ENCODE results near the gene BTN3A1. TPM values are rescaled to one million over a fixed set of nuclear protein-coding genes. Genes with fewer than 3 reads are reported as not detected.
A peak's percentile ranks its signal among the peaks of the same experiment; 100 is the strongest.

The BTN3A1 gene
- total RNA-seq, 1 donor from 2014 or later = 52.2 TPM

DNA sequence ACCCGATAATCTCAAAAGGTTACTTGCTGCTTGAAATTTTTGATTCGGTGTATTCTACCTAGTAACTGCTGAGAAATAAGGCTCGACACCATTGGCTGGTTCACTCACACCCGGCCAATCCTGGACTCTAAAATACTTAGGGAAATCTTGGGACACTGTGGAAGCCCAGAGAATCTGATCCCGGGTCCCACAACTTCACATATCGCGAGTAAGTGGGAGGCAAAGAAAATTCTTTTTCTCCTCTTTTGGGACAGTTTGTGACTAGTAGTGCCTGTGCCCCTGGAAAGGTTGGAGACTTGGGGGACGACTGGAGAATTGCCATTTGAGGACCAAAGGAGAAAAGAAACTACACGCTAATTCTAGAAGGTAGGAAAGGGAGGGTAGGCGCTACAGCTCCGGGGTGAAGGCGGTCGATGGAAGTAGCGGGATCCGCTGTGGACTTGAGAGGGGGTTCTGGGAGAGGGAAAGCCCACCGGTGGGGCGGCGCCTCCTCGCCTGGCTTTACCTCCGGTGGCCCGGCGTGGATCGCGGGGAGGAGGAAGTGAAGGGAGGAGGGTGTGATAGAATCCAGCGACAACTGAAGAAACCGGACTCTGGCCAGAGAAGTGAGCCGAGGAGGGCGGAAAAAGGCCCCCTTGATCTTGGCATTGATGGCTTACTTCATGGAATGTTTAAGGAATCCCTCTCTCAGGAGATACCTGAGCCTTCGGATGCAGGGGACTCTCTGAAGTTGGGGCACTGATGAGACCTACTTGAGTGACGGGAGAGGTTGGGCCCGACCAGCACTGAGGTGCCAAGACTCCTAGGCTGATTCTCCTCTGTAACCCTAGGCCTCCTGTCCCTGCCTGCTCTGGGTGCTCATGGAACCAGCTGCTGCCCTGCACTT, 19.4 kb downstream of the BTN3A1 start:
- TF ChIP-seq, protein P1, sequence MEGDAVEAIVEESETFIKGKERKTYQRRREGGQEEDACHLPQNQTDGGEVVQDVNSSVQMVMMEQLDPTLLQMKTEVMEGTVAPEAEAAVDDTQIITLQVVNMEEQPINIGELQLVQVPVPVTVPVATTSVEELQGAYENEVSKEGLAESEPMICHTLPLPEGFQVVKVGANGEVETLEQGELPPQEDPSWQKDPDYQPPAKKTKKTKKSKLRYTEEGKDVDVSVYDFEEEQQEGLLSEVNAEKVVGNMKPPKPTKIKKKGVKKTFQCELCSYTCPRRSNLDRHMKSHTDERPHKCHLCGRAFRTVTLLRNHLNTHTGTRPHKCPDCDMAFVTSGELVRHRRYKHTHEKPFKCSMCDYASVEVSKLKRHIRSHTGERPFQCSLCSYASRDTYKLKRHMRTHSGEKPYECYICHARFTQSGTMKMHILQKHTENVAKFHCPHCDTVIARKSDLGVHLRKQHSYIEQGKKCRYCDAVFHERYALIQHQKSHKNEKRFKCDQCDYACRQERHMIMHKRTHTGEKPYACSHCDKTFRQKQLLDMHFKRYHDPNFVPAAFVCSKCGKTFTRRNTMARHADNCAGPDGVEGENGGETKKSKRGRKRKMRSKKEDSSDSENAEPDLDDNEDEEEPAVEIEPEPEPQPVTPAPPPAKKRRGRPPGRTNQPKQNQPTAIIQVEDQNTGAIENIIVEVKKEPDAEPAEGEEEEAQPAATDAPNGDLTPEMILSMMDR (IDR thresholded peaks at IDR 0.05) = no peak
- Histone ChIP-seq H3K4me1 (peaks cover 12% of the 10 kb centered on the region), H3K4me3 (peak overlapping the region; percentile 95), H3K9me3 (no peaks in the 10 kb centered on the region), H3K36me3 (no peaks in the 10 kb centered on the region), H3K27me3 (no peaks in the 10 kb centered on the region), H3K27ac (peak overlapping the region; percentile 92)
- ATAC-seq = peak; percentile 98
- intact Hi-C loops (cut with DNase I) = no loop called here
- DNase-seq = peak; percentile 77

DNA sequence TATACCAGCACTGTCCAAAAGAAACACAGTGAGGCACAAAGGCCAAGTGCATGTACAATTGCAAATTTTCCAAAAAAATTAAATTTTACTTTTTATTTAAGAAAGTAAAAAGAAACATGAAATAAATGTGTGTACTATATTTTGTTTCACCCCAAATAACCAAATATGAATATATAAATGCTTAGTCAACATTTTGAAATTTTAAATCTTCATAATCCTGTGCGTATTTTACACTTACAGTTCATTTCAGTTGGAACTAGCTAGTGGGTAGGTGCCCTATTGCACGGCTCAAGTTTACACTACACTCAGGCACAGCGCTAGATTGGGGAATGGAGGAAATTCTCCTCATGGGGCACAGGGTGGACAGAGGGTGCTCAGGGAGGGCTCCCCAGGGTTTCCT, 20.3 kb downstream of the BTN3A1 start:
- Histone ChIP-seq H3K9me3 (no peaks in the 10 kb centered on the region), H3K4me3 (peak overlapping the region; percentile 95), H3K36me3 (no peaks in the 10 kb centered on the region), H3K27me3 (no peaks in the 10 kb centered on the region), H3K27ac (no peak overlapping the region), H3K4me1 (peaks cover 12% of the 10 kb centered on the region)
- ATAC-seq (no peak), DNase-seq (no peak)
- TF ChIP-seq, protein P1 (IDR thresholded peaks at IDR 0.05) = no peak
- intact Hi-C loops (cut with DNase I) = no loop called here

DNA sequence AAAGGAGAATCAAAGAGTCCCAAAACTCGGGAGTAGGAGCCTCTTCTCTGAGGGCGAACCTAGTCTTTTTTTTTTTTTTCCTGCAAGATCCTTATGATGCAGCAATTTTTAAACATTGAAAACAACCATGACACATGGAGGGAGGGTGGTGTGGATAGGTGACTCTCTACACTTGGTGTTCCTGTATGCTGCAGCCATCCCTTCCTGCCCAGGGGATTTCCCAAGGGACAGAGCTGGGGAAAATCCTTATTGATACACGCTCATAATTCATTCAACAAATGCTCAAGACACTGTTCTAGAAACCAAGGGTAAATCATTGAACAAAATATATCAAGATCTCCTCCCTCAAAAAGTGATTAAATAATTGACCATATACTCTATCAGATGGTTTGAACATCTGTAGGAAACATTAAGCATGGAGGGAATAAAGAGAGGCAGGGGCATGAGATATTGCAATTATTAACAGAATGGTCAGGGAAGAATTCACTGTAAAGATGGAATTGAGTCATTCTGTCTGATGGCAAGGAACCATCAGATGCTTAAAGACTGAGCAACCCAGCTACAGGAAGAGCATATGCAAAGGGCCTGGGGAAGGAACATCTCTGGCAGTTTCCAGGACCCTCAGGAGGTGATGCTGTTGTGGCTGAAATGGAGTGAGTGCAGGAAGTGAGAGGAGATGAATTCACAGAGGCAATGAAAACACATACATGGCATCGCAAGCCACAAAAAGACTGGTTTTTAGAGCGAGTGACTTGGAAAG, 24.8 kb downstream of the BTN3A1 start:
- Histone ChIP-seq H3K9me3 (no peaks in the 10 kb centered on the region), H3K4me3 (no peak overlapping the region), H3K27me3 (no peaks in the 10 kb centered on the region), H3K27ac (no peak overlapping the region), H3K4me1 (peaks cover 6% of the 10 kb centered on the region), H3K36me3 (peaks cover 15% of the 10 kb centered on the region)
- ATAC-seq = no peak
- TF ChIP-seq, protein P1 (IDR thresholded peaks at IDR 0.05) = no peak
- intact Hi-C loops (cut with DNase I) = no loop called here
- DNase-seq = no peak

DNA sequence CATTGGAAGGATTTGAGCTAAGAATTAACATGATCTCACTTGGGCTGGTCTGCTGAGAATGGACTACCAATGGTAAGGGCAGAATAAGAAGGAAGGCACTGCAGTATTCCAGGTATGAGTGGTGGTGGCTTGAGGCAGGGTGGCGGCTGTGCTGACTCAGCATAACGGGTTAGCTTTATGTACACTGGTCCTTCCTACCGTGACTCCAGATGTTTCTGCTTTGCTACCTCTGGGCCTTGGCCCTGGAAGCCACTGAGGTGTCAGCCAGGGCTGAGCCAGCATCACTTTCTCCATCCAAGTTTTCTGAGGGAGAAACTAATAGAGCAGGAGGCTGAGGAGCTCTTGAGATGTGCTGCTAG, 25.4 kb downstream of the BTN3A1 start:
- intact Hi-C loops (cut with DNase I) = no loop called here
- H3K4me3 ChIP-seq = no peak overlapping the region
- no peak for ATAC-seq
- H3K27ac ChIP-seq = no peak overlapping the region
- H3K9me3 ChIP-seq = no peaks in the 10 kb centered on the region
- no peak for DNase-seq
- TF ChIP-seq, protein P1 (IDR thresholded peaks at IDR 0.05) = no peak
- peaks cover 15% of the 10 kb centered on the region for H3K36me3 ChIP-seq
- H3K27me3 ChIP-seq = no peaks in the 10 kb centered on the region
- H3K4me1 ChIP-seq = peaks cover 2% of the 10 kb centered on the region

DNA sequence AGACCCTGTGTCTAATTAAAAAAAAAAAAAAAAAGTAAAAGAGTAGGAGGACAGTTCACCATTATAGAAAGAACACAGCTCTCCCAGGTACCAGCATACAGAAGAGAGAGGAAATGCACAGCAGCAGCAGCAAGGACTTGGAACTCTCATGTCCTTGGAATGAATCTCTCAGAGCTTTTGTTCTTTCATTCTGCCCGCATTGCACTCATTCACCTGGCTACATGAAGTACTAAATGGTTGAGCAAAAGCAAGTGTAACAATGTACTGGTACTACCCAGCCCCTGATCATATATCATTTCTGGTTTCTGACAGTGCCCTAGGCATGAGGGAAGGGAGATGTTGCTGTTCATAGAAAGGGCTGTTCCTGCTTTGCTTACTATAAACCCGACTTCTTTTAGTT, 26.1 kb downstream of the BTN3A1 start:
- TF ChIP-seq, protein P1 (IDR thresholded peaks at IDR 0.05) = no peak
- Histone ChIP-seq H3K9me3 (no peaks in the 10 kb centered on the region), H3K4me1 (no peaks in the 10 kb centered on the region), H3K27me3 (no peaks in the 10 kb centered on the region), H3K27ac (no peak overlapping the region), H3K4me3 (no peak overlapping the region), H3K36me3 (peaks cover 15% of the 10 kb centered on the region)
- DNase-seq (no peak), ATAC-seq (no peak)
- intact Hi-C loops (cut with DNase I) = no loop called here

Measured in upper lobe of right lung (tissue), 1 donor.